NCI-H1105 (cell line): ENCODE measurements around the gene CDKN2D.

ENCODE experiments used
- DNase-seq: peaks from one replicate; lab custom pipeline; 2025; lab: John Stamatoyannopoulos, UW

Gene CDKN2D

DNA sequence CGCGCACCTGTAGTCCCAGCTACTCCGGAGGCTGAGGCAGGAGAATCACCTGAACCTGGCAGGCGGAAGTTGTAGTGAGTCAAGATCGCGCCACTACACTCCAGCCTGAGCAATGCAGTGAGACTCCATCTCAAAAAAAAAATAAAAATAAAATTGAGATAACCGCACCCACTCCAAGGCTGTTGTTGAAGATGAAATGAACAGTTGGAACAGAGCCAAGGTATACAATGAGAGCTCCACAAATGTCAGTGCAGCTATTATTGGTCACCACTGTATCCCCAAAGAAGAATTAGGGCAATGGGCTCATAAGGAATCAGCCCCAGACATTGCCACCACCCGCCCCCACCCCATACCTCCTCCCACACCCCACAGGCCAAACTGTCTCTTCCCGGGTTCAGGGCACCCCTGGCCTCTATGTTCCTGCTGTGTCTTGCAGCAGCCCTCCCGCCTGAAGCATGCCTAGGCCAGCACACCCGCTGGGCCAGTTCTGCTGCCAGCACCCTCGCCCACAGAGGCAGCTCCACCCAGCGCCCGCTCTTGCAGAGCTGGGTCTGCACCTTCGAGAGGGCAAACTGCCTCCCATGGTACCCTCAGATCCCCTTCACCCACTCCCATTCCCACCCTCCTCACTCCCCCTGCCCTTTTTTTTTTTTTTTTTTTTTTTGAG is 48.0 kb downstream of the CDKN2D start:
- no peak for DNase-seq

DNA sequence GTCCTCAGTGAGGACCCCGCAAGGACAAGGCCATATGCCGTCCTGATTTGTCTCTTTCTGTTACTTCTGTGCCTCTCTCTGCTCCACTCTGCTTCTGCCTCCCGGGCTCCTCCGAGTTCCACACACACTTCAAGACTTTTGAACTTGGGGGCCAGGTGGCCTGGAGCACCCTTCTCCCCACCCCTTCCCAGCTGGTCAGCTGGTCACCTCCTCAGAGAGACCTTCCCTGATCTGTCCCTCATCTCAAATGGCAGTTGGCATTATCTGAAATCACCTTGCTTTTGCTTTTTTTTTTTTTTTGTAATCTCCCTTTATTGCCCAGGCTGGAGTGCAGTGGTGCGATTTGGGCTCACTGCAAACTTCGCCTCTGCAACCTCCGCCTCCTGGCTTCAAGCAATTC is 49.4 kb downstream of the CDKN2D start:
- DNase-seq: no peak

DNA sequence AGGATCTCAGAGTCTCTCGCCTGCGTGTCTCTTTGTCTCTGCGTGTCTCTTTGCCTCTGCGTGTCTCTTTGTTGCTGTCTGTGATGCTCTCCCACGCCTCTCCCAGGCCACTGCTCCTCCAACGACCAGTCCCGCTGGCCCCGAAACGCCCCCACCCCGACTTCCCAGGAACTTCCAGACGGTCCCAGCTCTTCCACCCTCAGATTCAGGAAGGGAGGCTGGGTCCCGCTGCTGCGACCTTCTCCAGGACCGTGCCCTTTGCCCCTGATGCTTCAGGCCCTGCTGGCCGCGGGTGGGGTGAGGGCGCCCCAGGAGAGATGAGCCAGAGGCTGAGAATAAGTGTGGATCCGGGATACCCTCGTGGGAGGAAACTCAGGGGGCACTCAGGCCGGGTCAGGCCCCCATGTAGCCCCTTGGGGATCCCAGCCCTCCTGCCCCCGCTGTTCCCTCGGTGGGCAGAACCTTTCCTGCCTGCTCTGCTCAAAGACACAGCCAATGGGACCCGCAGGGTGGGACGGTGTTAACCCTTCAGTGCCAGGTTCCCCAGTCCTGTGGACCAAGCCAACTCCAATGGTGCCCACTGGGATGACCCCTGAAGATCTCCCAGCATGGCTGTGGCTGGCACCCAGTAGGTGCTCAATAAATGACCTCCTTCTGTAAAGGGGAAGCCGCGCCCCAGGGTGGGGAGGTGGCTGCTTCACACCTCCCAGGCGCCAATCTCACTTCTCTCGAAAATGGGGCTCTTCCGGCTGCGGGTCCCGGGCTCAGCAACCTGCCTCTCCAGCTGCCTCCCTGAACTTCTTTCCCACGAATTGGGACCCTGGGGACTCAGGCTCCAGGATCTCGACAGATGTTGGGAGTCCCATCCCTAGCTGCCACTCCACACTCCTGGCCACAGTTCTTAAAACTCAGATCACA is 50.1 kb downstream of the CDKN2D start:
- no peak for DNase-seq

DNA sequence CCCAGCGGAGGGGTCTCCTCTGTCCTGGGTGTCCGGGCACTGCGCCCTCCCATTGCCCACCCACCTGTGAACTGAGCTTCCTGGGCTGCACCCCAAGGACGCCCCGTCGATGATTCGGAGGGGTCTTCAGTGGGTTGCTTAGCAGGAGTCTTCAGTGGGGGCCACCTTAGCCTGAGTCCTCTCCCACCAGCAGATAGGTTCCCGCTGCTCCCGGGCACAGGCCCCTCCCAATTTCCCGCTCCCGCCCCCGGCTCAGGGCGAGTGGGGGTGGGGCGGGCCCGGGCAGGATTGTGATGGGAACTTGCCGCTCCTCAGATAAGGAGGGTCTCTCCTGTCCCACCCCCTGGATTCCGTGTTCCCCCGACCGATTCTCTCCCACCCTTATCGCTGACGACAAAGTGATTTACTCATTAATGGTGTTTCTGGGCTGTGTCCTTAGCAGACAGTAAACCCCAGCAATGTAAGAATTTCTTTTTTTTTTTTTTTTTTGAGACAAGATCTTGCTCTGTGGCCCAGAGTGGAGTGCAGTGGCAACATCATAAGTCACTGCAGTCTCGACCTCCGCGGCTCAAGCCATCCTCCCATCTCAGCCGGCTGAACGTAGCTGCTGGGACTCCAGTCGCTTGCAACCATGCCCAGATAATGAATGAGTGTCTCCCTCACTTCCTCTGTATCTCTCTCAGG is 50.9 kb downstream of the CDKN2D start:
- DNase-seq: peak; percentile 58

DNA sequence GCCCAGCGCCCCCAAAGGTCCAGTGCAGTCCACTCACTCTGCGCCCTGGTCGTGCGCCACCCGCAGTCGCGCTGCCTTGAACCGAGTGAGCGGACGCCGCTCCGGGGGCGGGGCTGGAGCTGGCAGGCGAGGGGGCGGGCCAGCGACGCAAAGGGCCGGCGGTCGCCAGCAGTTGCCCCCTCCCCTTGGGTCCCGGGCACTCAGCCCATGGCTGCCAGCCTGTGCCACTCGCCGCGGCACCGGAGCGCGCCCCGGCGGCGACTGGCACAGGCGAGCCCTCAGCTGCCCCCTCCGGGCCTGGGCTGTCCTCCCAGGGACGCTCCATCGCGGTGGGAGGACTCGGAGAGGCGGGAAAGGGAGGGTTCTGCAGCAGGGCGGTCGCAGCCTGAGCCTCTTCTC is 51.4 kb downstream of the CDKN2D start, which contains the start of gene S1PR5:
TSS of gene S1PR5 (minus strand) at position 87 of the 399 bp plus-strand sequence. CDS start 2,436 bp downstream, outside the sequence.
- peak; percentile 58 for DNase-seq

DNA sequence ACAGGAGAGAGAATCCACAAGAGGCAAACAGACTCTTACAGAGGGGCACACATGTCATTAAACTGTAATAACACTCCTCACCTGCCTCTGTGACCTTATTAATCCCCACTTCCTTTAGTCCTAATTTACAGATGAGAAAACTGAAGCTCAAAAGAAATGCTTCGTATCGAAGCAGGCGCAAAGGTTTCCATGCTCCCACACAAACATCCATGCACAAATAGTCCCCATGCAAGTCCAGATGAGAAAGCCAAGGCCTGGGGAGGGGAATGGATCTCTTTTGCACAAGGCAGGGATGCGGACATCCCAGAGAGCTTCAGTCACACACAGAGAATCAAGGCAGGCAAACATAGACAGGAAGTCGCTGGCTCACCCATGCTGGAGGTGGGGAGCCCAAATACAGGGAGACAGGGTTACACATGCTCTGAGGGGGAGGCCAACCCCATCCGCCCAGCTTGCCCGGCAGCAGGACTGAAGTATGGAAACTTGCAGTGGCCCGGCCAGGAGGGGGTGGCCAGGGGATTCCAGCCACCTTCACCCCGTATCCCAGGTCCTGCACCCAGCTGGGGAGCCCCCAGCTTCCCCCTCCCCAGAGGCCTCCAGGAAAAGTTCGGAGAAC is 52.0 kb downstream of the CDKN2D start:
- DNase-seq: no peak
